Mononuclear cell (primary cell): ENCODE data around the gene AP1S1. TPM values are rescaled to one million over a fixed set of nuclear protein-coding genes. Genes with fewer than 3 reads are reported as not detected.

Experiments used
- H3K27me3 ChIP-seq: 2 replicates; pipeline ENCODE4 v1.6.0; 2011; ENCODE audit warnings: low read length, control low read depth; ENCODE audit not compliant: insufficient read depth
- H3K4me1 ChIP-seq: 2 replicates; pipeline ENCODE4 v1.5.1; 2011; ENCODE audit warnings: mild to moderate bottlenecking, low read length, control low read depth; ENCODE audit not compliant: insufficient read depth
- H3K4me3 ChIP-seq: 2 replicates; pipeline ENCODE4 v1.5.1; 2011; ENCODE audit warnings: mild to moderate bottlenecking, low read length, moderate library complexity
- H3K9me3 ChIP-seq: 2 replicates; pipeline ENCODE4 v1.5.1; 2011; ENCODE audit warnings: low read depth, mild to moderate bottlenecking, control low read depth, low read length
- total RNA-seq: library from RNA; depleted of rRNA; stranded (reverse); fragments of >200 nt; gene quantifications from one replicate; pipeline ENCODE4 v1.2.3, GENCODE V29; 2012

Gene AP1S1
- total RNA-seq, 1 donor = 5.0 TPM

DNA sequence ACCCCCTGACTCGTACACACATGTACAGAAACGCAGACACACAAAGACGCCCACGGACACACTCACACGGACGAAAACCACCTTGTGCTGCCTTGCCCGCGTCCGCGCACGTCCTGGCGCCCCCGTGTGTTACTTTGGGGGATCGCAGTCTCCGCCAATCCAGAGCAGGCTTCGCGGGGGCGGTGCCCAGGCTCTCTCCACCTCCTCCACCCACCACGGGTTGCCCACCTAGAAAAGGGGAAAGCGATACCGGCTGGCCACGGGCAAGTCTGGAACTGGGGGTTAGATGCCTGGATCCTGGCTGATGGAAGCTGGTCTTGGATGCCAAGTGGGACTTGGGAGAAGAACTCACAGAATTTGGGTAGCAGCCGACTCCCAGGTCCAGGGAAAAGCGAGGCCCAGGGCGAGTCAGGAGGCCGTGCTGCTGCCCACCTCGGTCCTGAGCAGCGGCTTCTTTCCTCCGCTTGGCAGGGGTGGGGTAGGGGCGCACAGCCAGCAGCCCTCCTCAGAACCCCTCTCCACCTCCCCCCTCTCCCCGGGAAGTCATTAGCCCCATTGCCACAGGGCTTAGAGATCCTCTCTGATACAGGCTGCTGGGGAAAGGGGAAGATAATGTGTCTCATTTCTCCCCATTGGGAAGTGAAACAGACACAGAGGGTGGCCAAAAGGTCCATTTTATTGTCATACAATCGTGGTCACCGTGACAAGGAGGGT, 15.7 kb downstream of the AP1S1 start:
- H3K27me3 ChIP-seq = peaks cover 92% of the 10 kb centered on the region
- no peak overlapping the region for H3K4me3 ChIP-seq
- H3K4me1 ChIP-seq = peaks cover 65% of the 10 kb centered on the region
- H3K9me3 ChIP-seq = no peaks in the 10 kb centered on the region

DNA sequence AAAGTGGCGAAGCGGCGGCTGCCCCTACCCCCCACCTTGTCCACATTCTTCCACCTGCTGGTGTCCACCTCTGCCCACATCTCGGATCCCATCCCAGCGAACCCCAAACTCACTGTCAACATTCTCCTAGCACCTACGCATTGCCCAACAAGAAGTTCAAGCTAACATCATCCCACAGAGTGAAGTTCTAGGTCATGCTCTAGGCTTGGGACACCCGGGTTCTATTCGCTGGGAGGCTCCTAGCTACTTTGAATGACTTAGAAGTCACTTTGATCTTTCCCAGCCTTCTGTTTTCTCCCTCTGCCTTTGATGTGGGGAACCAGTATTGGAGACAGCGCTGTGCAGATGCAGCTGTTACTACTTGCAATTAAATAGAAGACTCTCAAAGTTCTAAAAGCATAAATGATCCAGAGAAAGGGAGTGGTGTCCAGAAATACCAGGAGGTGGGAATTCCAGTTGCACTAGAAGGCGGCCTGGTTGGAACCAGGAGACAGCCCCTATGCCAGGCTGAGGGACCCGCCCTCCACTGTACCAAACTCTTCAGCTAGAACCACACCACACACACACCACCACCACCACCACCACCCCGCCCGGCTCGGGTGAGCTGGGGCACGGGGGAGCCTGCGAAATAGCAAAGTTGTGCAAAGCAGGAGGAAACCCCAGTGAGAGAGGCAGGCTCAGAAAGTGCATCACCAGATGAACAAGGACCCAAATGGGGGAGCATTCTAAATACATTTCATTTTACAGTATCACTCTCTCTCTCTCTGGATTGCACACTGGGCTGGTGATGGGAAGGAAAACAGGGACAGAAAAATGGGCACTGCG, 16.6 kb downstream of the AP1S1 start:
- peaks cover 57% of the 10 kb centered on the region for H3K4me1 ChIP-seq
- H3K27me3 ChIP-seq = peaks cover 95% of the 10 kb centered on the region
- no peaks in the 10 kb centered on the region for H3K9me3 ChIP-seq
- H3K4me3 ChIP-seq = no peak overlapping the region

DNA sequence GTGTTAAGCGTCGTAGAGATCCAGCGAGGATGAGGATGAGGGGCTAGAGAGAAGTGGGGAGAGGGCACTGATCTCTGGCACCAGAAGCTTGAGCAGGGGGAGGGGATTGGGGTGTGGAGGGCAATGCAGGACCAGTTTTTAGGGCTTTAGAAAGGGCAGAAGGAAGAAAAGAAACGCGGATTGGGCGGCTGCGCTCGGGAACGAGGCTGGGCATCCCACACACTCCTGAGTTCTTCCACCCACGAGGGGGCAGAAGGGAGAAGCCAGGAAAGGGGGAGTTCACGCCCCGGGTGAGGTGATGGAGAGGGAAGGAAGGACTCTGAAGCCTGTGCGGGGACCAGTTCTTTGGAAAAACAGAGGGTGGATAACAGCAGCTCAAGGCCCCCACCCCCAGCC, 17.2 kb downstream of the AP1S1 start:
- Histone ChIP-seq H3K27me3 (peaks cover 96% of the 10 kb centered on the region), H3K4me3 (no peak overlapping the region), H3K4me1 (peaks cover 53% of the 10 kb centered on the region), H3K9me3 (no peaks in the 10 kb centered on the region)

DNA sequence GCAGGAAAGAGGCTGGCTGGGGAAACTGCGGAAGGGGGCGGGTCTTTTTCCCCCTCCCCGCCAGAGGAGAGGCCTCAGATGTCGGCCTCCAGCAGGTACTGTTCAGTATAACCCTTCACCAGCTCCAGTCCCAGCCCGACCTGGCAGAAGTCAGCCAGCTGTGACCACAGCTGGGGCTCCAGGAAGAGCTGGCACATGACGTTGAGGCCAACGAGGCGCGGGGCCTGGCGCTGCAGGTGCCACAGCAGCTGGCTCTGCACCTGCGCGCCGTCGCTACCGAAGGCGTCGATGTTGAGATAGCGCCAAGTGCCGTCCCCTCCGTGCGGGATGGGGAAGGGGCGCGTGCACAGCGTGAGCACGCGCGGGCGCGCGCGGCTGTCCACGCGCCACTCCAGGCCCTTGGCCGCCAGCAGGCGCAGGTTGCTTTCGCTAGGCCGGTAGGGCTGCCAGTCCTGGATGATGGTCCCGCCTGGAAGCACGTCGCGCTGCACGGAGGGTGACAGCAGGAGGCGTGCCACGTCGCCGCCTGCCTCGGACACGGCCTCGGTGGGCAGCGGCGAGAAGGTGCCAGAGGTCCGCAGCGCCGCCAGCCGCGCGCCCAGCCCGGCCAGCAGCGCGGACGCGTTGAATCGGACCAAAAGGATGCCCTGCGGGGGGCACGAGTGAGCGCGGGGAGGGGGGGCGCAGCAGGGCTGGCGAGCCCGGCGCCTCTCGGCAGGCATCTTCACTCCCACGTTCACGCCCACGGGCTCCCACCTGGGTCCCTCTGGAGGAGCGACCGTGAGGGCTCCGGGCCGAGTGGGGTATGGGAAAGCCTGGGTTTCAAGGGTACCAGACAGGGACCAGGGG, 18.0 kb downstream of the AP1S1 start:
- Histone ChIP-seq H3K4me3 (no peak overlapping the region), H3K27me3 (peaks cover 98% of the 10 kb centered on the region), H3K4me1 (peaks cover 53% of the 10 kb centered on the region), H3K9me3 (no peaks in the 10 kb centered on the region)

DNA sequence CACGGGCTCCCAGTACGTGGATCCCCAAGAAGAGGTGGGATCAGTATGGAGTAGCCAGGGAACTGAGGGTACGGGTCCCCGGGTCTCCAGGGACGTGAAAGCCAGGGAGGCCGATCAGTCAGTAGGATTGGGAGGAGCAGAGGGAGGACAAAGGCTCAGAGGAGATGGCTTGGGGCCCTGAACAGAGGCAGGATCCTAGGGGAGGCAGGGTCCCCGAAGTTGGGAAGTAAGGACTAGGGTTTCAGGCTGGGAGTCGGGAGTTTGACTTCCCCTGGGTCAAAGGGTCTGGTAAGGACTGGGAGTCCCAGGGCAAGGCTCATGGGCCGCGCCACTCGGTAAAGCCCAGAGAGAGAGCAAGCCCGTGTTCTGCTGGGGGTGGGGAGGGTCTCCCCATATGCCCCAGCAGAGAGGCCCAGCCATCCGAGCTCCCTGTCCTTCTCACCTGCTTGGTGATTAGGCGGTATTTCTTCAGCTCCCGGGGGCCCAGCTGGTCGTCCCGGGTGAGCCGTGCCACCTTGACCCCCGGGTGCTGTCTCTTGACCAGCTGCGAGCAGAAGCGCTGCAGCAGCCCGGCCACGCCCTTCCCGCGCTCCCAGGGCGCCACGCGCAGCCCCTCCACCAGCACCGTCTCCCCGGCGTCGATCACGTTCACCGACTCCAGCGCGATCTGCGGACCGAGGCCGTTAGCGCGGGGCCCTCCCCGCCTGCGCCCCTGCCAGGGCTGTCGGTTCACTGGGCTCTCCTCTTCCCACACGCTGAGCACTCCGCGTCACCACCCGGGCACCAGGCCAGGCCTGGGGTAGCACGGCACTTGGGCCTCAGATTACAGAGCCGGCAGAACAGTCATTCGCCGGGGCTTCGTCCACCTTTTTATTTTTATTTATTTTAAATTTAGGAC, 18.8 kb downstream of the AP1S1 start:
- no peak overlapping the region for H3K4me3 ChIP-seq
- H3K4me1 ChIP-seq = peaks cover 53% of the 10 kb centered on the region
- peaks cover 98% of the 10 kb centered on the region for H3K27me3 ChIP-seq
- no peaks in the 10 kb centered on the region for H3K9me3 ChIP-seq

DNA sequence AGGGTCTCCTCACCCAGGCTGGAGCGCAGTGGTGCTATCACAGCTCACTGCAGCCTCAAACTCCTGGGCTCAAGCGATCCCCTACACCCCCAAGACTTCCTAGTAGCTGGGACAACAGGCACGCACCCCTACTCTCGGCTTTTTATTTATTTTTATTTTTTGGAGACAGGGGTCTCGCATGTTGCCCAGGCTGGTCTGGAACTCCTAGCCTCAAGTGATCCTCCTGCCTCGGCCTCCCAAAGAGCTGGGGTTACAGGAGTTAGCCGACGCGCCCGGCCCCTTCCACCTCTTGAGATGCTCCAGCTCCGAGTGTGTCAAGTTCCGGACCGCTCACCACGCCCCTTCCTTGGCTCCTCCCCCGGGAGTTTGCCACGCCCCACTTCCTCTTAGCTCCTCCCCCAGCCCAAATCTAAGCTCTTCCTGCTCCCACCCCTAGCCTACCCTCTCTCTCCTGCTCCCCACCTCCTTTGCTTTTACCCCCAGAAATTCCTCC, 19.5 kb downstream of the AP1S1 start:
- H3K9me3 ChIP-seq = no peaks in the 10 kb centered on the region
- peaks cover 53% of the 10 kb centered on the region for H3K4me1 ChIP-seq
- H3K27me3 ChIP-seq = peaks cover 98% of the 10 kb centered on the region
- no peak overlapping the region for H3K4me3 ChIP-seq

DNA sequence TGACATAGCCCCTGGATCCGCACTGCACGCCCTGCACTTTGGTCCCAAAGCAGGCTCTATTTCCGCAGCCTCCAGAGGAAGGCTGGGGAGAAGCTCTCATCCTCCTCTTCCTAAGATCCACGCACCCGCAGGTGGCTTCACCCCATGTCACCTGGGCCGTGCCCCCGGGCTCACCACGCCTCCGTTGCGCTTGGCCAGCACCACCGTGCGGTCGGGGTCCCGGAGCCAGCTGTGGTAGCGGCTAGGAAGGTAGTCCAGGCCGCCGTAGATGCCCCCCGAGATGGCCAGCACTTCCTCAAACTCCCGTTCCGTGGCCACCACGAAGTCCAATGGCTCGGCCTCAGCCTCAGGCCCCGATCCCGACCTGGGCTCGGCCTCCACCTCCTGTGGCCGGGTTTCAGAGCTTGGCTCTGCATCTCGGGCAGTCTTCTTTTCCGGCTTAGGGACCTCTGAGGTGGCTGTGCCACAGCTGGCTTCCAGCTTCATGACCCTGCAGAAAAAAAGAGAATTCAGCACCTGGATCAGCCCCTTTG, 20.1 kb downstream of the AP1S1 start:
- Histone ChIP-seq H3K4me1 (peaks cover 51% of the 10 kb centered on the region), H3K27me3 (peaks cover 95% of the 10 kb centered on the region), H3K4me3 (no peak overlapping the region), H3K9me3 (no peaks in the 10 kb centered on the region)

DNA sequence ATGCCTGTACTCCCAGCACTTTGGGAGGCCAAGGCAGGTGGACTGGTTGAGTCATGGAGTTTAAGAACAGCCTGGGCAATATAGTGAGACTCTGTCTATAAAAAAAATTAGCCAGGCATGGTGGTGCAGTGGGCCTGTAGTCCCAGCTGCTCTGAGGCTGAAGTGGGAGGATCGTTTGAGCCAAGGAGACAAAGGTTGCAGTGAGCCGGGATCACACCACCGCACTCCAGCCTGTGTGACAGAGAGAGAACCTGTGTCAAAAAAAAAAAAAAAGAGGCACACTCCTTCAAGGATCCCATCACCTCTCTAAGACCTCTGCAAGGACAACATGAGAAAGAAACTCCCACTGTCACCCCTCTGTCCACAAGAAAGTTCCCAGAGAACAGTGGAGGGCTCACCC, 21.4 kb downstream of the AP1S1 start:
- peaks cover 87% of the 10 kb centered on the region for H3K27me3 ChIP-seq
- no peak overlapping the region for H3K4me3 ChIP-seq
- H3K9me3 ChIP-seq = no peaks in the 10 kb centered on the region
- H3K4me1 ChIP-seq = peaks cover 38% of the 10 kb centered on the region

DNA sequence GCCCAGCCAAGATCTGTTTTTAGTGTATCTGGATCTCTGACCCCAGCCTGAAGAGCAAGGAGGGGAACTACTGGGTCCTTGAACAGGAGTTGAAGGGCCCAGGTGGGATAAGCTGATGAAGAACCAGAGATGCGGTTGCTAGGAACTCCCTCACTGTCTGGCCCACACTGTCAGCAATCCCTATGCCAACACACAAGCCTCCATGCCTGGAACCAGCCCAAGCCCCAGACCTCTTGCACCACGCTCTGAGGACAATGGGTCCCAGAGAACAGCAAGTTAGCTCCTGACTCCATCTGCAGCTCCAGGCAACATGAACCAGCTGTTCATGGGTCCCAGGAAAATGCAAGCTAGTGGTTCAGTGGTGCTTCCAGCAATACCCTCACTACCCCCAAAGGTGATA, 23.4 kb downstream of the AP1S1 start:
- H3K4me3 ChIP-seq = no peak overlapping the region
- peaks cover 18% of the 10 kb centered on the region for H3K4me1 ChIP-seq
- no peaks in the 10 kb centered on the region for H3K9me3 ChIP-seq
- peaks cover 83% of the 10 kb centered on the region for H3K27me3 ChIP-seq

DNA sequence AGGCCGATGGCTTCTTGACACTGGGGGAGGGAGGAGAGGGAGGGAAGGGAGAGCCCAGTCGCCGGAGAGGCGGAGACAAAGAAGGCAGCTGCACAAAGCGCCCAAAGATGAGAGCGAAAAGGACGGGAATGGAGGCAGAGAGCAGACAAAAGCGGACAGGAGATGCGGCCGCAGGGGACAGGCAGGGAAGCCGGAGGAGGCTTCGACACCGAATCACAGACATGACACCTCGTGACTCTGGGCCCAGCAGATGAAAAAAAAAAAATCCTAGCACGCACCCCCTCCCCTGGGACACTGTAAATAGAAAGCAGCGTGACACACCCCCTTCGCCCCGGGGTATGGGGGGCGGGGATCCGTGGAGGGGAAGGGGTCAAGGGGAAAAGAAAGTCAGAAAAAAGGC, 24.8 kb downstream of the AP1S1 start:
- no peak overlapping the region for H3K4me3 ChIP-seq
- H3K4me1 ChIP-seq = peaks cover 5% of the 10 kb centered on the region

DNA sequence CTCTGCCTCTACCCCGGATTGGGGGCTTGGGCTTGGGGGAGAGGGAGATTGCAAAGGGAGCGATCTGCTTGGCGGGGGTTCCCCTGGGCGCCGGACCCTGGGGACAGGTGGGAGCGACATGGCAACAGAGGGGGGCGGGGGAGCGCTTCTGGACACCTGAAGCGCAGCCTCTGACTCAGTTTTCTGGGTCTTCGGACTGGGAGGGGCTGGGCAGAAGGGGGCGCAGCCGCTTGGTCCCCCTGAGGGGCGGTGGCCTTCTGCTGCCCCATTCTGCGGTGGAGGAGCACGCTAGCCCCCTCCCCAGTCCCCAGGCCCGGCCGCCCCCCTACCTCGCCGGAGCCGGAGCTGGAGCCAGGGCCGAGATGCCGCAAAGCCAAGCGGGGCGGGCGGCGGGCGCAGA, 25.4 kb downstream of the AP1S1 start:
- no peaks in the 10 kb centered on the region for H3K9me3 ChIP-seq
- peaks cover 65% of the 10 kb centered on the region for H3K27me3 ChIP-seq
- H3K4me3 ChIP-seq = no peak overlapping the region
- H3K4me1 ChIP-seq = no peaks in the 10 kb centered on the region

More for the DNA sequence above, 24.8 kb downstream of the AP1S1 start:
- Histone ChIP-seq H3K27me3 (peaks cover 68% of the 10 kb centered on the region), H3K9me3 (no peaks in the 10 kb centered on the region)

DNA sequence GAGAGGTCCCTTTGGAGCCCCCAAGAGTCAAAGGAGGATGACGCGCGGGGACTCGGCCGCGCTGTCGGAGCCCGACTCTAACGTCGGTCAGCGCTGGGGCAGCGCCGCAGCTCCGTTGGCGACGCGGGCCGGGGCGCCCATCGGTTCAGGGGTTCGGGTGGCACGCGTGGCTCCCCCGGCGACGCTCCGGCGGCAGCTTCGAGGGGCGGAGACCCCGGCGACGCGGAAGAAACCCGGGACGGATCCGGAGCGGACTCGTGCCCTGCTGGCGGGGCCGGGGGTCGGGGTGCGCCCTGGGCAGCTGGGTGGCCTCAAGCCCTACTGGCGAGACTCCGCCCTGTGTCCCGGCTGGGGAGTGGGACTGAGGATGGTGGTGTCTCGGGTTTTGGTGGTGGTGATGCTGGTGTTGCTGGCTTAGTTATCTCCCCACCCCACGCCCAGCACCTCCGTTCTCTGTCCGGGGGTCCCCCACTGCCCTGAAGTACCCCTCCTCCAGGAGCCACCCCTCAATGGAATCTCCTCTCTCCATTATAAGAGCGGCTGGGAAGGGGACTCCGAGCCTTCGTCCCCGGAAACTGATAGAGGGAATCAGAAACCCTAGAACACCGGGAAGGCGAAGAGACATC, 26.0 kb downstream of the AP1S1 start, which contains the start of gene NAT16:
Gene NAT16, minus strand, starts transcription at position 164 of the 626 bp plus-strand sequence. CDS start 5,486 bp downstream, outside the sequence.
- Histone ChIP-seq H3K4me1 (no peaks in the 10 kb centered on the region), H3K27me3 (peaks cover 63% of the 10 kb centered on the region), H3K4me3 (no peak within 1 kb of the TSS), H3K9me3 (no peaks in the 10 kb centered on the region)

DNA sequence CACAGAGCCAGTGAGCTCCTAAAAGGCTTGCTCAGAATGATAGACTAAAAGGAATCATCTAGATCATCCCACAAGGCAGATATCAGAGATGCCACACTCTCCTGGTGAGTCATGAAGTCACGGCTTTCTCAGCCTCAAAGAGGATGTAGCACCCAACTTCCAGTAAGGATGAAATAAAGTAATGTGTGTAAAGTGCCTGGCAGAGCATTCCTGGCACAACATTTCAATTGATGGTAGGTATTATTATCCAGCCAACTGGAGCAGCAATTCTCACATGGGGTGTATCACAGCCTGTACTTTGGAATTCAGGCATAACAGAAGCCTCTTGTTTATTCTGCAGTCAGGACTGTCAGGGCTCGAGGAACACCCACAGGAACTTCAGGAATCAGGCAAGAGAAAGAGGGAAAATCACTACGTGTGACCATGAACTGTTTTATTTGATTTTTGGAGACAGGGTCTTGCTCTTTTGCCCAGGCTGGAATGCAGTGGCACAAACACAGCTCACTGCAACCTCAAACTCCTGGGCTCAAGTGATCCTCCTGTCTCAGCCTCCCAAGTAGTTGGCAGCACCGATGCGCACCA, 31.1 kb downstream of the AP1S1 start:
- H3K4me1 ChIP-seq = peaks cover 6% of the 10 kb centered on the region
- H3K27me3 ChIP-seq = peaks cover 28% of the 10 kb centered on the region
- no peaks in the 10 kb centered on the region for H3K9me3 ChIP-seq
- no peak overlapping the region for H3K4me3 ChIP-seq
